ENCODE results near the gene PSIP1.

PSIP1 gene

GRCh38 chr9:15426019-15426418, 84.8 kb downstream of the PSIP1 start:
- Histone ChIP-seq H4K20me1 (ENCODE audit: insufficient read depth, low read length) (no peaks in the 10 kb centered on the region), H3K9me3 (ENCODE audit: low read length) (no peaks in the 10 kb centered on the region), H2AFZ (ENCODE audit: low read length) (no peak overlapping the region), H3K27me3 (ENCODE audit: insufficient read depth, low read length) (no peaks in the 10 kb centered on the region), H3K4me1 (ENCODE audit: insufficient read depth, low read length, severe bottlenecking) (peaks cover 40% of the 10 kb centered on the region), H3K9me2 (ENCODE audit: low read depth, low read length) (no peaks in the 10 kb centered on the region), H3K79me2 (ENCODE audit: insufficient read depth, low read length) (peaks cover 22% of the 10 kb centered on the region), H3K36me3 (ENCODE audit: insufficient read depth, low read length) (peaks cover 55% of the 10 kb centered on the region), H3K27ac (ENCODE audit: low read depth, low read length, poor library complexity, severe bottlenecking) (no peak overlapping the region), H3K4me2 (ENCODE audit: low read length) (no peak overlapping the region), H3K4me3 (ENCODE audit: low read depth, low read length, poor library complexity, severe bottlenecking) (no peak overlapping the region), H3F3A (ENCODE audit: insufficient read depth, low read length) (no peaks in the 10 kb centered on the region), H3K9ac (ENCODE audit: low read length) (no peak overlapping the region)
- TF ChIP-seq CTCF (IDR thresholded peaks at IDR 0.05; ENCODE audit: low read length): no peak
- no peak for TF ChIP-seq EZH2 (IDR thresholded peaks at IDR 0.05; ENCODE audit: borderline replicate concordance, low read length)

DNA sequence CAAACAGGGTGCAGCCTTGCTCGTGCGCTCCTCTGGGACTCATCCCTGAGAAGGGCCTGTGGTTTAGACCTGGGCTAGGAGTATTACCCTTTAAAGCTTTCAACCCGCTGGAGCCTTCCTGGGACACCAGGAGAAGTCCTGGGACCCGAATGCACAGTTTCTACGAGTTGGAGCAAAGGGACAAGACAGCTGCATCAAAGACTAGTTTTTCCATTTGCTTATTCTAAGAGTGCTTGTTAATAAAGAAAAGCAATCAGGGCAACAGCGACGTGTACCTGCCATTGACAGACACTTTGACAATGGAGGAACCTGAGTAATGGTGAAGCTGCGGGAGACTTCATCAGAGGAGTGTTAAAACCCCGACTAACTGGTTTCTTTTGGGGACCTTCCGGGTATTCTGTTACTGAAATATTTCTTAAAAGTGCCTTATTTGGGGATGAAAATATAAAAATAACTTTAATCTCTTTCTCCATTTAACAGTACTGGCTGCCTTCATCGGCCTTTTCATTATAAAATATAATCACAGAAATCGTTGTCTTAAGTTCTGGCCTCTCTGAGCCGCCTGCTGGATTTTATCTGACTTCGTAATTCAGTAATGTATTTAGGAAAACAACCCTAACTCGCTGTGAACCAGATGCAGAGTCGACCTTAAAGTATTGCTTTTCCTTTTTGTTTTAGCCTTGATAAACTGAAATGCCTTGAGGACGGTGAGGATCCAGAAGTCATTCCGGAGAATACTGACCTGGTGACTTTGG, 87.4 kb downstream of the PSIP1 start:
- H3K4me1 ChIP-seq (ENCODE audit: insufficient read depth, low read length, severe bottlenecking): peaks cover 40% of the 10 kb centered on the region
- no peaks in the 10 kb centered on the region for H3F3A ChIP-seq (ENCODE audit: insufficient read depth, low read length)
- H3K9ac ChIP-seq (ENCODE audit: low read length): peak overlapping the region; percentile 88
- H2AFZ ChIP-seq (ENCODE audit: low read length): no peak overlapping the region
- TF ChIP-seq CTCF (IDR thresholded peaks at IDR 0.05; ENCODE audit: low read length): no peak
- TF ChIP-seq EZH2 (IDR thresholded peaks at IDR 0.05; ENCODE audit: borderline replicate concordance, low read length): no peak
- H3K4me3 ChIP-seq (ENCODE audit: low read depth, low read length, poor library complexity, severe bottlenecking): peak overlapping the region; percentile 98
- no peaks in the 10 kb centered on the region for H3K9me3 ChIP-seq (ENCODE audit: low read length)
- no peaks in the 10 kb centered on the region for H3K27me3 ChIP-seq (ENCODE audit: insufficient read depth, low read length)
- H3K27ac ChIP-seq (ENCODE audit: low read depth, low read length, poor library complexity, severe bottlenecking): peak overlapping the region; percentile 30
- H3K79me2 ChIP-seq (ENCODE audit: insufficient read depth, low read length): peaks cover 20% of the 10 kb centered on the region
- H3K36me3 ChIP-seq (ENCODE audit: insufficient read depth, low read length): peaks cover 38% of the 10 kb centered on the region
- peak overlapping the region; percentile 96 for H3K4me2 ChIP-seq (ENCODE audit: low read length)
- no peaks in the 10 kb centered on the region for H3K9me2 ChIP-seq (ENCODE audit: low read depth, low read length)
- H4K20me1 ChIP-seq (ENCODE audit: insufficient read depth, low read length): no peaks in the 10 kb centered on the region

DNA sequence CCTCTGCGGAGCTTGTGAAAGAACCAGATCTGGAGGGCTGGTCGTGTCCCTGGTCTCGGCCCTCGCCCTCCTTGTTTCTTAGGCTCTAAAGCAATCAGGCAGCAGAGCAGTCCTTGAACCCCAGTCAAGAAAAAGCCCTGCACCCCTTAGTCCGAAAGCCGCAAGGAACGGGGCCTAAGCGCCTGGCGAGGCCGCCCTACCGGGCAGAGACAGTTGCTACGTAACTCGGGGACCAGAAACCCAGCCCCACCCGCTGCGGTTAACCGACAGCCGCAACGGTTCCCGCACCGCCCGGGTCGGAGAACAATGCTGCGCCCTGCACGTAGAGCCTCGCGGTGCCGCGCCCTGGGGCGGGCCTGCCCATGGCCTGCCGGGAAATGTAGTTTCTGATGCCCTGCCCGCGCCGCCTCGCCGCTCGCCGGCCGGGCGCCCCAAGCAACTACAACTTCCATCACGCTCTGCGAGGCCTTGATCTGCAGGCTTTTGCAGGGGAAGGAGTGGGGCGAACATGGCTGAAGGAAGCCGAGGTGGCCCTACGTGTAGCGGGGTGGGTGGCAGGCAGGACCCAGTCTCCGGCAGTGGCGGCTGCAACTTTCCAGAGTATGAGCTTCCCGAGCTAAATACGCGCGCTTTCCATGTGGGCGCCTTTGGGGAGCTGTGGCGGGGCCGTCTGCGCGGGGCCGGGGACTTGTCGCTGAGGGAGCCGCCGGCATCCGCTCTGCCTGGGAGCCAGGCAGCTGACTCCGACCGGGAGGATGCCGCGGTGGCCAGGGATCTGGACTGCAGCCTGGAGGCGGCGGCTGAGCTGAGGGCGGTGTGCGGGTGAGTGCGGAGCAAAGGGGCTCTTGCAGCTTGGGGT, 88.2 kb downstream of the PSIP1 start, which contains the start of gene SNAPC3:
SNAPC3 (plus strand) TSS at position 505 of the 859 bp plus-strand sequence; CDS start at position 509, 4 bp downstream.
- H3K4me1 ChIP-seq (ENCODE audit: insufficient read depth, low read length, severe bottlenecking): peaks cover 42% of the 10 kb centered on the region
- H3F3A ChIP-seq (ENCODE audit: insufficient read depth, low read length): no peaks in the 10 kb centered on the region
- H3K79me2 ChIP-seq (ENCODE audit: insufficient read depth, low read length): peaks cover 17% of the 10 kb centered on the region
- TF ChIP-seq CTCF (IDR thresholded peaks at IDR 0.05; ENCODE audit: low read length): no peak
- TF ChIP-seq EZH2 (IDR thresholded peaks at IDR 0.05; ENCODE audit: borderline replicate concordance, low read length): no peak
- H3K36me3 ChIP-seq (ENCODE audit: insufficient read depth, low read length): peaks cover 30% of the 10 kb centered on the region
- H3K9me3 ChIP-seq (ENCODE audit: low read length): no peaks in the 10 kb centered on the region
- no peaks in the 10 kb centered on the region for H3K27me3 ChIP-seq (ENCODE audit: insufficient read depth, low read length)
- H3K9me2 ChIP-seq (ENCODE audit: low read depth, low read length): no peaks in the 10 kb centered on the region
- peak within 1 kb of the TSS; percentile 88 for H3K9ac ChIP-seq (ENCODE audit: low read length)
- peak within 1 kb of the TSS; percentile 96 for H3K4me2 ChIP-seq (ENCODE audit: low read length)
- peak within 1 kb of the TSS; percentile 22; the same call in 1 of the 2 replicates for H2AFZ ChIP-seq (ENCODE audit: low read length)
- H4K20me1 ChIP-seq (ENCODE audit: insufficient read depth, low read length): no peaks in the 10 kb centered on the region
- peak within 1 kb of the TSS; percentile 30 for H3K27ac ChIP-seq (ENCODE audit: low read depth, low read length, poor library complexity, severe bottlenecking)
- peak within 1 kb of the TSS; percentile 98 for H3K4me3 ChIP-seq (ENCODE audit: low read depth, low read length, poor library complexity, severe bottlenecking)

Data from OCI-LY1 (cell line).